Left hindlimb (tissue), 1 donor: ENCODE data around the gene ERGIC1.
A peak's percentile ranks its signal among the peaks of the same experiment; 100 is the strongest.
"Not testable (repeated sequence)": the region's sequence is repeated elsewhere in the genome, so short reads cannot be mapped to it uniquely, and the experiment has no call there.

Experiments used
- DNase-seq: peaks from one replicate; pipeline ENCODE4 v3.0.0-alpha.2; 2018

ERGIC1 gene

GRCh38 chr5:172849606-172850453 lies 15.8 kb downstream of the ERGIC1 start:
- DNase-seq = peak; percentile 12

GRCh38 chr5:172850454-172850797 lies 16.4 kb downstream of the ERGIC1 start:
- DNase-seq = no peak

DNA sequence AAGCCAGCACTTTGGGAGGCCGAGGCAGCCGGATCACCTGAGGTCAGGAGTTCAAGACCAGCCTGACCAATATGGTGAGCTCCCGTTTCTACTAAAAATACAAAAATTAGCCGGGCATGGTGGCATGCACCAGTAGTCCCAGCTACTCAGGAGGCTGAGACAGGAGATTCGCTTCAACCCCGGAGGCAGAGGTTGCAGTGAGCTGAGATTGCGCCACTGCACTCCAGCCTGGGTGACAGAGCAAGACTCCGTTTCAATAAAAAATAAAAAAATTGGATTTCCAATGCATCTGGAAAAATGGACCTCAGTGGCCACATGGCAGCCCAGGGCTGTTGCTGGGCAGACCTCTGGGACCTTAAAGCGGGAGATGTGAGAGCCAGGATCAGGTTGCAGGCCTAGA lies 17.2 kb downstream of the ERGIC1 start:
- DNase-seq = not testable (repeated sequence)

- DNase-seq = peak; percentile 22
These were observed 18.7 kb downstream of the ERGIC1 start for GRCh38 chr5:172852490-172853354.

DNA sequence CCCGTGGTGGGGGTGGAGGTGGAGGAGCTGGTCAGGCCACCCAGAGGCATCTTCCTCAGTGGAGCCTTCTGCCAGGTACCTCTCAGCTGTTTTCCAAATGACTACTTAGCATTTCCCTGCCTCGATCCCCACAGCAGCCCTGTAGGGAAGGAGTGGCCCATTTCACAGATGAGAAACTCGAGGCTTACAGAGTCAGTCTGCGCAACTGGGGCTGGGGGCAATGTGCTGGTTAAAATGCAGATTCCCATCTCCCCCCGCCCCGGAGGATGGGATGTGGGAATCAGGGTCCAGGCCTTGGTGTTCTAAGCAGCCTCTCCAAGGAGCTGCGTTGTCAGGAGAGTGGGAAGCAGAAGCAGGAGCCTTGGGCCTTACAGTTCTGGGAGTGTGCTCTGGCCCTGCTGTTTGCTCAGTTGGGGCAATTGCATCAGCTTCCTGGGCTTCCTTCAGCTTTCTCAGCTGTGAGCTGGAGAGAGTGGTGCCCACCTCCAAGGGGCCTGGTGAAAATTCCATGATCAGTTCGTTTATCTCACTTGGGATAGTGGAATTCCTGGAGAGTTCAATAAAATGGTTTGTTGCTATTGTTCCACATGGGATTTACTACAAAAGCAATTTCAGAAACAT lies 19.4 kb downstream of the ERGIC1 start:
- DNase-seq = peak; percentile 10

DNA sequence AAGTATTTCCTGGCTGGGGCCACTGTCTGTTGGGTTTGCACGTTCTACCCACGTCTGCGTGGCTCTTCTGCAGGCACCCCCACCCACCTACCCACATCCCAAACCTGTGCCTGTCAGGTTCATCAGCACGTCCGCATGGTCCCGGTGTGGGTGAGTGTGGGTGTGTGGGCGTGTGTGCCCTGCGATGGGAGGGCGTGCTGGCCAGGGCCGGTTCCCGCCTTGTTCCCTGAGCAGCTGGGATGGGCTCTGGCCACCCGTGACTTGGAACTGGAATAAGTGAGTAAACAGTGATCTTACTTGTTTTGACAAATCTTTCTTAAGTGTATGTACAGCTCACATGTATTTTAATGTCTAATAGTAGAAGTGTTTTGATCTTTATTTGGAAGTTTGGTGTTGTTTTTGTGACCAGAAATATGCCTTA lies 20.4 kb downstream of the ERGIC1 start:
- DNase-seq = peak; percentile 22

DNA sequence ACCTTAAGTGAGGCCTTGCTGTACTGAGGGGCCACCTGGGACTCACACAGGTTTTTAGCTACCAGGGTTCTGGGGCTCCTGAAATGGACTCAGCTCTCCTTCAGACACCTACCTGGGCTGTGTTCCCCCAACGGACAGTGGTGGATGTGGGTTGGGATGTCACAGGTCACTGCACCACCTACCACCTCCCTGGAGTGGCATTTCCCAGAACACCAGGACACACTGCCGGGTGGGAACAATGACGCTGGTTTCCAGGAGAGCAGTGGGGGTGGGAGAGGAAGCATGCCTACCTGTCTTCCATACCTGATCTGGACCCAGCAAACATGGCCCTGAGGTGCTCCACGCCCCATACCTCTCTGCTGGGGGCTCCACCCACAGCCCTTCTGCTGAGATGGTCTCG lies 20.9 kb downstream of the ERGIC1 start:
- DNase-seq = no peak

DNA sequence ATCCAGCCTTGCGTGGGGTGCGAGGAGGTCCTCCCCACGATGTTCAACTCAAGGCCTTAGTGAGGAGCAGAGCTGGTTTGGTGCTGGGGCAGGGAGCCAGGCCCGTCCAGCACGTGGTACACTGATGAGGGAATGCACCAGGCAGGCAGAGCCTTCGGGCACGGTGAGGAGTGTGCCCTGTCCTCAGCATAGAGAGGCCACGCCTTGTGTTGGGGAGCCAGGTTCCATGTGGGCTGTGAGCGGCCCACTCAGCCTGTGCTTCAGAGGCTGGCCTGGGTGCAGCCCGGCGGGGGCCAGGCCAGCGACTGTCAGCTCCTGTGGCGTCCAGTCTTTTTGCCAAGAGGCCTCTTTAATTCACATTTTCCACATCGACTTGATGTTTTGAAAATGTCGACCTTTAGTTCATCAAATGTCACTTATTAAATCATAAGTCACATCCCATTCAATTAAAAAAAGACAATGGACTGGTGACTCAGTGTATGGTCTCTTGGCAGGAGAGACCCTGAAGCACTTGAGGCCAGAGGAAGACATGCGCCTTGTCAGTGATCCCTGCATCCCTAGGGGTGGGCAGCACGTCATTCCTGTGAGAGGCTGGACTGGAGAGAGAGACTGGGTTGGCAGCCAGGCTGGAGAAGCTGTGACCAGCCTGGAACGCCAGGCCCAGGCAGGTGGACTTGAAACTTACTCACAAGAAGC lies 21.7 kb downstream of the ERGIC1 start:
- DNase-seq = peak; percentile 36

DNA sequence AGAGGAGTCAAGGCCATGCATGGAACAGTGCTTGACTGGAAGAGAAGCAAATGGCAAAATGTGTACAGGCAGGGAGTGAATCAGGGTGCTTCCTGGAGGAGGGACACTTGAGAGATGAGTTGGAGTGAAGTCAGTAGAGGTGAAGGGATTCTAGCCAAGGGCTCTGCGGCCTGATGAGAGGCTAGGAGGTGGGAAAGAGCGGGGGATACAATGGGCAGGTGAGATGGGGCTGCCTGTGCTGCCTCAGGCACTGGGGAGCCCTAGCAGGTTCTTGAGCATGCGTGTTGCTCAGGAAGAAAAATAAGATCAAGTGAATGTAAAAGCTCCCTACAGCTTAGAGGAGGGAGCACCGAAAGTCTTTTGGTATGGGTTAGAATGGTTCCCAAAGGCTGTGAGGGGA lies 22.3 kb downstream of the ERGIC1 start:
- no peak for DNase-seq

GRCh38 chr5:172857982-172858381 lies 23.9 kb downstream of the ERGIC1 start:
- DNase-seq = no peak

DNA sequence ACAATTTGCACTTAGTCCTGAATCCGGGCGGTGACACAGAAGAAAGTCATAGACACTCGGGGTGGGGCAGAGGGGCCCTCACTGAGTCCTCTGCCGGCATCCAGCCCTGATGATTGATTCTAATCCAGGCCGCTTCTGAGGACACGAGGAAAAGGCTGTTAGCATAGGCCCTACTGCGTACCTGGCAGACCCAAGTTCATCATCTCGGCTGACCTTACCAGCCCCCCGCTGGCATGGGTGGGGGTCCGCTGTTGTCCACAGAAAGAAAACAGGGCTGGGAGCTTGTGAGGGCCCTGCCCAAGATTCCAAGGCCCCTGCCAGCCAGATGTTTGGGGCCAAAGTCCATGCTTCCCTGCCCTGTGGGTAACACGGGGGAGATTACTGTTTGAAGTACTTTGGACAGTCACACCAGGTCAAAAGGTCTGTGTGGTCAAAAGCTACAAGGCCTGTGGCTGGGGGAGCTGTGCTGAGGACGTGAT lies 24.5 kb downstream of the ERGIC1 start:
- DNase-seq = no peak

DNA sequence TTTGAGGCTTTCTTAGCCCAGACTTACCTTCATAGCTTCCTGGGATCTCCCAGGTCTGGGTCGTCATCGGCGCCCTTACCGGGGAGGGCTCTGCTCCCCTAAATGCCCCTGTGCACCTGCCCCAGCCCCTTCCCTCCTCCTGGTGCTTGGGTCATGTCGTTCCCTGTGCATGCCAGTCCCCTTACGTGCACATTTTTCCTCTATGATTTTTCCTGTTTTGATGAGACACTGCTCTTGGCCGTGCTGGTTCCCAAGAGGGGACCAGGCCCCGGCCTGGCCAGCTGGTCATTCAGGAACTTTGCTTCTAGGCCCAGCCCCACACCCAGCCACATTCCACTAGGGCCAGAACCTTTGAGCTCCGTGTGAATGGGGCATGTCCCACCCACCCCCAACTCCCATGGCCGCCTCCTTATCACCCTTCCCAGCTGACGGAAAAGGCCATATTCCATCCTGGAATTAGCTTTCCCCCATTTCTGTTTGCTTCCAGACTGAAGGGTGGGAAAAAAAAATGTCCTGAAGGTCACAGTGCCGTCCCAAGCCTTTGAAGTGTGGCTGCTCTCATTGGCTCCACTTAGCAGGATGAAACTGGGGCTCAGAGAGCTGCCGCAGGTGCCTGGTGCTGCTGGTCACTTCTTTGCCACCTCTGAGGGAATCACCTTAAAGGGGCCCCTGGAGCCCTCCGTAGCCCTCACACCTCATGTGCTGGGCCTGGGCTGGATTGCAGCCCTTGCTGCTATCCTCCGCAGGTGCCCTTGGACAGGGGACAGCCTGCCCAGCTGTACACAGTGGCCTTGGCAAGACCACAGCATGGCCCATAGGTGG lies 25.1 kb downstream of the ERGIC1 start:
- DNase-seq = no peak

DNA sequence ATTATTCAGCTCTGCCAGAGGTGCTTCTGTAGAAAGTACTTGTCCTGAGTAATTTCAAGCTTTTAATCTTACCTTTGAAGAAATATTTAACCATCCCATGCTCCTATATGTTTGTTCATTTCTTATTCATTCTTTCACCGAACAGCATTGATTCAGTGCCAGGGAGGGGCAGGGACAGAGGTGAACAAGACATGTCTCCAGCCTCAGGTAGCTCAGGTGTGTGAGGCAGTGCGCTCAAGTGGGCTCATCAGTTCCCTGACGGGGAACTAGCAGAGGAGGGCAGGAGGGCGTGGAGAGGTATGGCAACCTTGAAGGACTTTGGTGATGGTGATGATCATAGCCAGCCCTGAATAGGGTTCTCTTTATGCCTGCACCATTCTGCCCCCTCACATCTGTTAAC lies 25.9 kb downstream of the ERGIC1 start:
- DNase-seq = no peak

DNA sequence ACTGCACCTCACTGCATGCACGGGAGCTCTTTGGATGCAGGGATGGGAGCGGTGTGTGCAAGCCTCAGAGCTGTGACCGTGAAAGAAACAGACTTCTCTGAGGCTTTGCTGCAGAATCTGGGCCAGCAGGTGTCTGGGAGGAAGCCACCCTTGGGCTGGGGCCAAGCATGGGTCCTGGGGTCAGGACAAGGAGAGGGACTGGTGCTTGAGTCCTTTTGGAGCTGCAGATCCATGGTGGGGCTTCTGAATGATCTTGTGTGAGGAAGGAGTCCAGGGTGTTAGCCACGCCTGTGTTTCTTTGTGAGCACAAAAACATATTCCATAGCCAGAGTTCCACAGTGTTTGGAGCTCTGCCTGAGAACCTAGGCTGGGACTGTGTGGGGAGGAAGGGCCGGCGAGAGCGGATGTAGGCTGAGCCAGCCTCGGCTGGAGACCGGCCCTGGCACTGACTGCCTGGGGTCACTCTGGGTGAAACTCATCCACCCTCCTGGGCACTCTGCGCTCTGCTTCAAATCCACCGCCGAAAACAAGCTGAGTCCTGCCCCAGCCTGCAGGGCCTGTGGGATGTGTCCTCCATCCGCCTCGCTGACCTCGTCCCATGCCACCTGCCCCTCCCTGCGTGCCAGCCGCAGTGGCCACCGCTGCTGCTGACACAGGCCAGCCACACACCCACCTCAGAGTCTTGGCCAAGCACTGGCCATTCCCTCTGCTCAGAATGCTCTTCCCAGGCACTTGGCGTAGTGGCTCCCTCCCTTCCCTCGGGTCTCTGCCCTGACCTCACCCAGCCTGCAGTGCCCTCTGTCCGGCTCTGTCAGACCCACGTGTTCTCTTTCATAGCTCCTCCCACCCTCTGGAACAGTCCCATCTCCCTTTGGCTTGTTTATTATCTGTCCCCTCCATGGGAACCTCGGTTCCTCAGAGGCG lies 26.7 kb downstream of the ERGIC1 start:
- DNase-seq = peak; percentile 64

DNA sequence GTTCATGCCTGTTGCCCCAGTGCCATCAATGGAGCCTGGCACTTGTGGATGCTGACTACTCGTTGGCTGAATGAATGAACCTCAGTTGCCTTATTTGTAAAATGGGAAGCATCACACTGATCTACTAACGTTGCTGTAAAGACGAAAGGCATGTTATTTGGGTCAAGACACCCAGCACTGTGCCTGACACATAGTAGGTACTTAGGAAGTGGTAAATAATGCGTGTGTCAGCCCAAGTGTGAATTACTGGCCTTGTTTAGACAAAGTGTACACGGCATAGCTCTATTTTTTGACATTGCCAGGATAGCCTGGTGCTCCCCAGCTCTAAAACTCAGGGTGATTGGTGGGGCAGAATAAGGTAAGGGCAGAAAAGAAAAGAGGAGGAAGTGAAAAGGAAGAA lies 27.4 kb downstream of the ERGIC1 start:
- no peak for DNase-seq

DNA sequence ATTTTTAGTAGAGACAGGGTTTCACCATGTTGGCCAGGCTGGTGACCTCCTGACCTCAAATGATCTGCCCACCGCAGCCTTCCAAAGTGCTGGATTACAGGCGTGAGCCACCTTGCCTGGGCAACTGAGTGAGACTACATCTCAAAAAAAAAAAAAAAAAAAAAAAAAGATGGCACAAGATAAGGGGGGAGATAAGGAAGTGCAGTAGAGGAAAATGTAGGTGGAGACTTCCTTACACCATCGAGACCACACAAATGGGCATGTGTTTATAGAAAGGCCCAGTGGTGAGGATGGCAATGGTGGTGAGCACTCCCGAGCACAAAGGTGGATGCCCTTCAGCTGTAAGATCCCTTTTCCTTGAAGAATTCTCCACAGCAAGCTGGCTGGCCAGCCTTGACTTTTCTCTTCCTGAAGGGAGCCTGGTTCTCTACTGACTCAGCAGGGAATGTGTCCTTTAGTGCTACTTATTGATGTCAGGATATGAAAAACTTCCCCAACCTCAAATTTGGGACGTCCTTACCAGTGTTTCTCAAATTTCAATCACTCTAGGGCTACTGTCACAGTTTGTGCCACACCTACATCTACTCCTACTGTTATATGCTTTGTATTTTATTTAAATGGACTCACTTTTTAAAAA lies 28.2 kb downstream of the ERGIC1 start:
- DNase-seq = no peak

DNA sequence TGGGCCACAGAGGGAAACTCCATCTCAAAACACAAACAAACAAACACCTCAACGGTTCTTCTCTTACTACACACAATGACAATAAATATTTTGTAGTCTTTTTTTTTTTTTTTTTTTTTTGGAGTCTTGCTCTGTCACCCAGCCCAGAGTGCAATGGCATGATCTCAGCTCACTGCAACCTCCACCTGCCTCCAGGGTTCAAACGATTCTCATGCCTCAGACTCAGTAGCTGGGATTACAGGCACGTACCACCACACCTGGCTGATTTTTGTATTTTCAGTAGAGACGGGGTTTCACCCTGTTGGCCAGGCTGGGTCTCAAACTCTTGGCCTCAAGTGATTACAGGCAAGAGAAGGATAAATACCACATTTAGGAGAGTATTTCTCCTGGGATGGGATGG lies 30.1 kb downstream of the ERGIC1 start:
- DNase-seq = not testable (repeated sequence)

GRCh38 chr5:172864747-172865146 lies 30.7 kb downstream of the ERGIC1 start:
- DNase-seq = no peak

GRCh38 chr5:172866378-172866777 lies 32.3 kb downstream of the ERGIC1 start:
- DNase-seq = no peak
